MM.1S (cell line): ENCODE measurements around the gene ZNF219.

Experiments used
- EZH2 ChIP-seq: fragments of 300-600 bp; sonication (generic); optimal IDR thresholded peaks from 2 replicates; pipeline ENCODE3; 2017; ENCODE audit warnings: low read depth, mild to moderate bottlenecking, antibody characterized with exemption, low read length, mixed read lengths
- EZH2phosphoT487 ChIP-seq: fragments of 300-600 bp; sonication (generic); IDR thresholded peaks from 2 replicates; pipeline ENCODE4 v1.6.1; 2018; ENCODE audit warnings: antibody characterized with exemption, low read length
- TF ChIP-seq, protein P1 (sequence below): fragments of 300-600 bp; sonication (generic); IDR thresholded peaks from 2 replicates; pipeline ENCODE4 v1.5.1; 2016; ENCODE audit warnings: antibody characterized with exemption, low read length, mixed read lengths

DNA sequence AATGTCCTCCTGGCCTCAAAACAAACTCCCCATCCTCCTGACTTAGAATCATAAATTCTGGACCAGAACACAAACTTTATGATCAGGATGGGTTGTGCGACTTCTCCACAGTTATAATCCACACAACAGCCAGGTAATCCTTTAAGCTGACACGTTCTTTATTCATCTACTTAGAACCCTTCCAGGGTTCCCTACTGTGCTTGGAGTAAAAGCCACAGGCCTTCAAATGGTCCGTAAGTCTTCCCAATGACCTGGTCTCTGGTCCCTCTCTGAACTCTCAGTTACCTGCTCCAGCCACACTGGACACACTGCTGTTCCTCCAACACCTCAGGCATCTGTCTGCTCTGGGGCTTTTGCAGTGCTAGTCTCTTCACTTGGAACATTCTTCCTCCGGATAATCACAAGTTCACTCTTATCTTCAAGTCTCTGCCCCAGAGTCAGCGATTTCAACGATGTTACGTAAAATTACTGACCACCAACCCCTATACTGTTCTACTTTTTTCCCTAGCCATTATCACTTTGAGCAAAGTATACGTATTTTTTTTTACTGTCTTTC is 58.0 kb downstream of the ZNF219 start:
- TF ChIP-seq, protein P1, sequence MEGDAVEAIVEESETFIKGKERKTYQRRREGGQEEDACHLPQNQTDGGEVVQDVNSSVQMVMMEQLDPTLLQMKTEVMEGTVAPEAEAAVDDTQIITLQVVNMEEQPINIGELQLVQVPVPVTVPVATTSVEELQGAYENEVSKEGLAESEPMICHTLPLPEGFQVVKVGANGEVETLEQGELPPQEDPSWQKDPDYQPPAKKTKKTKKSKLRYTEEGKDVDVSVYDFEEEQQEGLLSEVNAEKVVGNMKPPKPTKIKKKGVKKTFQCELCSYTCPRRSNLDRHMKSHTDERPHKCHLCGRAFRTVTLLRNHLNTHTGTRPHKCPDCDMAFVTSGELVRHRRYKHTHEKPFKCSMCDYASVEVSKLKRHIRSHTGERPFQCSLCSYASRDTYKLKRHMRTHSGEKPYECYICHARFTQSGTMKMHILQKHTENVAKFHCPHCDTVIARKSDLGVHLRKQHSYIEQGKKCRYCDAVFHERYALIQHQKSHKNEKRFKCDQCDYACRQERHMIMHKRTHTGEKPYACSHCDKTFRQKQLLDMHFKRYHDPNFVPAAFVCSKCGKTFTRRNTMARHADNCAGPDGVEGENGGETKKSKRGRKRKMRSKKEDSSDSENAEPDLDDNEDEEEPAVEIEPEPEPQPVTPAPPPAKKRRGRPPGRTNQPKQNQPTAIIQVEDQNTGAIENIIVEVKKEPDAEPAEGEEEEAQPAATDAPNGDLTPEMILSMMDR, result no peak
- TF ChIP-seq EZH2 (no peak), EZH2phosphoT487 (no peak)
